ENCODE measurements around the gene RHOB. TPM values are rescaled to one million over a fixed set of nuclear protein-coding genes. Genes with fewer than 3 reads are reported as not detected.

Gene RHOB
- total RNA-seq, 3 donors from 2014 or later: 75.5 to 616 (median 104) TPM

- no peak for TF ChIP-seq CTCF (IDR thresholded peaks at IDR 0.05)
- intact Hi-C loops (cut with DNase I, micrococcal nuclease): no loop called here
- no peaks in the 10 kb centered on the region for H3K4me1 ChIP-seq (ENCODE audit: low read depth)
- ATAC-seq (no peak), DNase-seq (no peak)
- no peaks in the 10 kb centered on the region for H3K36me3 ChIP-seq (ENCODE audit: low read depth)
- no peaks in the 10 kb centered on the region for H3K9me3 ChIP-seq
- no peak overlapping the region for H3K4me3 ChIP-seq
Observed at GRCh38 chr2:20496942-20497341, 50.1 kb downstream of the RHOB start.

Other genes starting within 250 kb of the RHOB start
- gene SDC1, start 221.9 kb upstream of the RHOB start, total RNA-seq: 100 to 1,000 TPM in 2 of 3 donors, 10 to 100 TPM in 1; 65.3 to 170 (median 162) TPM
- gene PUM2, start 96.2 kb upstream of the RHOB start, total RNA-seq: 100 to 1,000 TPM in 2 of 3 donors, 10 to 100 TPM in 1; 93.5 to 155 (median 115) TPM
- gene HS1BP3, start 204.0 kb downstream of the RHOB start, total RNA-seq: 10 to 100 TPM; 28.8 to 47.0 (median 29.7) TPM
- gene GDF7, start 220.1 kb downstream of the RHOB start, total RNA-seq: under 1 TPM; 0.14 to 0.73 (median 0.14) TPM

Data from mucosa of descending colon (tissue), 3 donors.